HCT116 (cell line): Measurements from ENCODE around the gene DLX2. TPM values are rescaled to one million over a fixed set of nuclear protein-coding genes. Genes with fewer than 3 reads are reported as not detected.

Source experiments
- ATAC-seq: fragments of 200-7000 bp; cut with Tn5 transposase; 2 replicates; pipeline ENCODE4 v1.9.1; 2020; ENCODE audit warnings: mild to moderate bottlenecking, moderate library complexity
- BruUV-seq: library from RNA; stranded (reverse); fragments of 400-500 nt; replicated peaks from 2 replicates; lab custom pipeline; 2021; lab: Mats Ljungman, UMichigan
- CTCF ChIA-PET: fragments of 300-600 bp; sonication (Branson Sonifier 250); formaldehyde crosslinking; loops from one replicate; lab custom pipeline; 2021; ENCODE audit warnings: antibody characterized with exemption; lab: Charles Lee
- POLR2A ChIA-PET: fragments of 300-600, 350-600 bp; sonication (Branson Sonifier 250); formaldehyde crosslinking; loops from one replicate; lab custom pipeline; 2021; ENCODE audit warnings: antibody characterized with exemption; lab: Charles Lee
- RAD21 ChIA-PET, 2 experiments: fragments of 300-600 bp; sonication (Branson Sonifier 250); formaldehyde crosslinking; loops; one replicate each; lab custom pipeline; 2023; ENCODE audit warnings: low total read pairs in 2 of 2; ENCODE audit not compliant: uncharacterized antibody in 2 of 2, unreplicated experiment in 2 of 2, low non-redundant PET in 1 of 2; lab: Charles Lee
- DNase-seq: peaks from one replicate; pipeline ENCODE4 v3.0.0-alpha.2; 2010; ENCODE audit warnings: low read depth, low spot score
- H2AFZ ChIP-seq: fragments of 200-600 bp; shearing (Covaris generic), sonication (generic); 2 replicates; pipeline ENCODE4 v1.6.1; 2017; ENCODE audit warnings: low read depth, mixed run types, mixed read lengths, antibody characterized with exemption, low read length; ENCODE audit not compliant: poor library complexity, severe bottlenecking
- H3K27ac ChIP-seq: 2 replicates; pipeline ENCODE4 v1.5.1; 2012; ENCODE audit warnings: low read depth, low read length
- H3K27me3 ChIP-seq: fragments of 200-600 bp; sonication (generic); 2 replicates; pipeline ENCODE4 v1.6.1; 2016; ENCODE audit warnings: mixed run types, low read length, mixed read lengths; ENCODE audit not compliant: insufficient read depth
- H3K36me3 ChIP-seq, 2 experiments: fragments of 200-500 bp in 1 of 2; fragments of 200-600 bp in 1 of 2; sonication (Bioruptor generic) in 1 of 2; sonication (generic) in 1 of 2; 2 replicates each; pipeline versions ENCODE4 v1.5.1 to v1.6.1; 2014 to 2016; ENCODE audit warnings: low read length in 2 of 2, inconsistent platforms in 1 of 2, mixed read lengths in 1 of 2, mixed run types in 1 of 2; ENCODE audit not compliant: insufficient read depth in 2 of 2, control insufficient read depth in 1 of 2
- H3K4me1 ChIP-seq, 2 experiments: fragments of 200-600 bp in 1 of 2; sonication (generic) in 1 of 2; 2 replicates each; pipeline versions ENCODE4 v1.5.1 to v1.6.1; 2012 to 2017; ENCODE audit warnings: low read length in 2 of 2, inconsistent platforms in 1 of 2, mild to moderate bottlenecking in 1 of 2, mixed read lengths in 1 of 2, mixed run types in 1 of 2, moderate library complexity in 1 of 2; ENCODE audit not compliant: insufficient read depth in 2 of 2, control insufficient read depth in 1 of 2
- H3K4me2 ChIP-seq: fragments of 200-600 bp; sonication (generic); 2 replicates; pipeline ENCODE4 v1.6.1; 2017; ENCODE audit warnings: mixed run types, low read length, mixed read lengths
- H3K4me3 ChIP-seq, 2 experiments: fragments of 200-600 bp in 1 of 2; sonication (generic) in 1 of 2; replicated peaks in 1 of 2; 2 replicates each; pipeline ENCODE4 v1.5.1; 2011 to 2016; ENCODE audit warnings: low read length in 2 of 2, control low read depth in 1 of 2, low read depth in 1 of 2, mild to moderate bottlenecking in 1 of 2, mixed read lengths in 1 of 2, mixed run types in 1 of 2
- H3K79me2 ChIP-seq: fragments of 200-600 bp; sonication (generic); 2 replicates; pipeline ENCODE4 v1.6.1; 2017; ENCODE audit warnings: mild to moderate bottlenecking, mixed run types, low read length, moderate library complexity, mixed read lengths; ENCODE audit not compliant: insufficient read depth
- H3K9ac ChIP-seq: fragments of 200-600 bp; sonication (generic); 2 replicates; pipeline ENCODE4 v1.6.1; 2016; ENCODE audit warnings: low read length, mixed read lengths
- H3K9me2 ChIP-seq: fragments of 200-600 bp; sonication (generic), shearing (Covaris generic); 2 replicates; pipeline ENCODE4 v1.6.1; 2017; ENCODE audit warnings: mixed run types, mild to moderate bottlenecking, moderate library complexity; ENCODE audit not compliant: insufficient read depth
- H3K9me3 ChIP-seq, 2 experiments: fragments of 200-500 bp in 1 of 2; fragments of 200-600 bp in 1 of 2; sonication (Bioruptor generic) in 1 of 2; sonication (generic) in 1 of 2; 2 replicates each; pipeline ENCODE4 v1.6.1; 2014 to 2017; ENCODE audit warnings: low read length in 2 of 2, mixed read lengths in 2 of 2, inconsistent platforms in 1 of 2, low read depth in 1 of 2, mild to moderate bottlenecking in 1 of 2, mixed run types in 1 of 2, moderate library complexity in 1 of 2; ENCODE audit not compliant: control insufficient read depth in 1 of 2, insufficient read depth in 1 of 2
- H4K20me1 ChIP-seq: fragments of 200-600 bp; sonication (generic), shearing (Covaris generic); 2 replicates; pipeline ENCODE4 v1.6.1; 2017; ENCODE audit warnings: mixed run types, mild to moderate bottlenecking, moderate library complexity; ENCODE audit not compliant: insufficient read depth
- EGR1 ChIP-seq: IDR thresholded peaks from 2 replicates; pipeline ENCODE4 v1.6.1; 2012; ENCODE audit warnings: low read depth
- ELF1 ChIP-seq: IDR thresholded peaks from 2 replicates; pipeline ENCODE4 v1.6.1; 2012; ENCODE audit warnings: low read depth, borderline replicate concordance
- EZH2 ChIP-seq: fragments of 200-600 bp; sonication (generic); IDR thresholded peaks from 2 replicates; pipeline ENCODE4 v1.6.1; 2017; ENCODE audit warnings: antibody characterized with exemption, mixed run types
- EZH2phosphoT487 ChIP-seq: fragments of 200-600 bp; IDR thresholded peaks from 2 replicates; pipeline ENCODE4 v1.6.1; 2018; ENCODE audit warnings: antibody characterized with exemption, borderline replicate concordance
- JUND ChIP-seq: IDR thresholded peaks from 2 replicates; pipeline ENCODE4 v1.6.1; 2012
- POLR2A ChIP-seq: IDR thresholded peaks from 2 replicates; pipeline ENCODE4 v1.7.0; 2011; ENCODE audit warnings: borderline replicate concordance; ENCODE audit not compliant: insufficient read depth, insufficient read length; ENCODE audit errors: extremely low read depth
- SP1 ChIP-seq: IDR thresholded peaks from 2 replicates; pipeline ENCODE4 v1.6.1; 2012; ENCODE audit warnings: low read depth
- SRF ChIP-seq: IDR thresholded peaks from 2 replicates; pipeline ENCODE4 v1.6.1; 2012; ENCODE audit warnings: low read depth
- YY1 ChIP-seq: IDR thresholded peaks from 2 replicates; pipeline ENCODE4 v1.6.1; 2011; ENCODE audit warnings: low read length, low read depth, moderate library complexity, mild to moderate bottlenecking; ENCODE audit not compliant: insufficient replicate concordance; ENCODE audit errors: extremely low read depth
- ZFX ChIP-seq: fragments of 450-650 bp; IDR thresholded peaks from 2 replicates; pipeline ENCODE4 v1.6.1; 2017
- ZNF274 ChIP-seq: fragments of 200-500 bp; sonication (Bioruptor generic); IDR thresholded peaks from 2 replicates; pipeline ENCODE4 v1.6.1; 2014; ENCODE audit warnings: mild to moderate bottlenecking, low read depth, low read length, inconsistent platforms
- intact Hi-C: fragments of 100-400 bp; cut with micrococcal nuclease; formaldehyde crosslinking; loops from 2 replicates; pipeline ENCODE4 v1.10.0; 2022
- total RNA-seq: library from RNA; stranded (reverse); gene quantifications from one replicate; pipeline ENCODE4 v1.2.1, GENCODE V29; 2021; ENCODE audit not compliant: unreplicated experiment
- TF ChIP-seq, protein P1 (sequence below): IDR thresholded peaks from 2 replicates; pipeline ENCODE4 v1.6.1; 2012
- TF ChIP-seq, protein P2 (sequence below): IDR thresholded peaks from 2 replicates; pipeline ENCODE4 v1.6.1; 2011; ENCODE audit warnings: mild to moderate bottlenecking, low read length, moderate library complexity; ENCODE audit not compliant: insufficient replicate concordance; ENCODE audit errors: extremely low read depth
- TF ChIP-seq, protein P3 (sequence below): IDR thresholded peaks from 2 replicates; pipeline ENCODE4 v1.6.1; 2012

DLX2 gene
- total RNA-seq, 1 experiment from 2014 or later: 3.7 TPM

DNA sequence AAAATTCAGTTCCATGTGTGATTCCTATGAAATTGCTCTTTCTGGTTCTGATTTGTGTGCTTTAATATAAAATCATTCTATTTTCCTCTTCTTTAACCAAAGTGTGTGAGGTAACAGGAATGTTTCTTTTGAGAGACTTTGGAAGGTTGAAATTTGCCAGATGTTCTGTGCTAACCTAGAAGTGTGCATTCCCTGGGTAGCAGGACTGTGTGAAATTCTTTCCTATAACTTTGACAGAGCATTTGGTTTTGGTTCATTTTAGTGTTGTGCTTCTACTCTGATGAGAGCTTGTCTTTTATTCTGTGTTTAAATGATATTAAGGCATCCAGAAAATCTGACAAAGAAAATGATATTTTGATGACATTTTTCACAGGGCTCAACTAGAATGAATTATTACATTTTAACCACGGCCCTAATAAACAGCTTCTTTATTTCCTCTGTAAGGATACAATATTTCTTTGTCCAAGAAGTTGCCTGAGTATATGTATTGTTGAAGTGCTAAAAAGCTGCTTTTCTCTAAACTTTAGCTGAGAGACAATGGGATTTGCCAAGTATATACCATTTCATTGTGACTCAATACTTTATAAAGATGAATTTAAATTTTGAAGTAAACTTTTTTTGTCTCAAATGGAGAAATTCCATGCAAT lies 52.1 kb downstream of the DLX2 start (continued):
- no peak for TF ChIP-seq ELF1
- TF ChIP-seq, protein P1, sequence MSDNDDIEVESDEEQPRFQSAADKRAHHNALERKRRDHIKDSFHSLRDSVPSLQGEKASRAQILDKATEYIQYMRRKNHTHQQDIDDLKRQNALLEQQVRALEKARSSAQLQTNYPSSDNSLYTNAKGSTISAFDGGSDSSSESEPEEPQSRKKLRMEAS: no peak
- no peak for TF ChIP-seq EGR1
- no peak for TF ChIP-seq ZNF274

DNA sequence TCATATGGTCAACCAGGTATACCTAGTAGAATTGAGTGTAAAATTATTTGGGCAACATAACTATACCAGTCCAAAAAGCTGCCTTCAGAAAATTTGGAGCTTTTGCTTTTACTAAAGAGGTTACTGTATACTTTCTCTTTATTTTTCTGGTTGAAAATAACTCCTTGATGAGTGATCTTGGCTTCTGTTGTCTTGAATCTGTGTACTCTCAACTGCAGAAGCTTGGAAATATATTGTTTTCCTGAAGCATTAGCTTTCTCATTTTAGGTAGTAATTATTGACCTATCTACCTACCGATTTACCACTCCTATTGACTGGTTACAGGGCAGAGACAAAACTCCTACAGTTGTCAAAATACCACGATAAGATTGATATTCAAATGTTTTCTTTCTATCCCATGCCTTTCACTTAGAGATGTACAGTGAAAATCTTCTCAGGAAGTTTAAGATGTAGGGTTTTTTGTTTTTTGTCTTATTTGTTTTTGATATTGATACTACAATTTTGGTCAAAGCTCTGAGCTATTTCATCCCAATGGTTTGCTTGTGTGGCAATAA lies 53.1 kb downstream of the DLX2 start:
- no peaks in the 10 kb centered on the region for H3K27me3 ChIP-seq
- CTCF ChIA-PET: interaction anchor here (1.1 kb wide), 1 partner anchor 77 kb away, joined by 3 read pairs; no protein-coding TSS in a partner anchor
- intact Hi-C loops: no loop called here
- no peaks in the 10 kb centered on the region for H3K36me3 ChIP-seq
- H3K4me1 ChIP-seq: no peaks in the 10 kb centered on the region
- no peak overlapping the region for H3K9ac ChIP-seq
- no peak overlapping the region for H3K4me2 ChIP-seq
- no peak overlapping the region for H3K27ac ChIP-seq
- H3K9me2 ChIP-seq: no peaks in the 10 kb centered on the region
- H2AFZ ChIP-seq: no peak overlapping the region
- POLR2A ChIA-PET: no interaction called here
- no peaks in the 10 kb centered on the region for H3K9me3 ChIP-seq
- no peak for ATAC-seq
- no TSS peak for BruUV-seq
- RAD21 ChIA-PET: no interaction called here
- no peaks in the 10 kb centered on the region for H3K79me2 ChIP-seq
- no peak for DNase-seq
- TF ChIP-seq EZH2 (no peak), ZNF274 (no peak), EGR1 (no peak), ZFX (no peak), SP1 (no peak), JUND (no peak), YY1 (no peak), POLR2A (no peak), EZH2phosphoT487 (no peak), SRF (no peak), ELF1 (no peak)
- TF ChIP-seq, protein P2, sequence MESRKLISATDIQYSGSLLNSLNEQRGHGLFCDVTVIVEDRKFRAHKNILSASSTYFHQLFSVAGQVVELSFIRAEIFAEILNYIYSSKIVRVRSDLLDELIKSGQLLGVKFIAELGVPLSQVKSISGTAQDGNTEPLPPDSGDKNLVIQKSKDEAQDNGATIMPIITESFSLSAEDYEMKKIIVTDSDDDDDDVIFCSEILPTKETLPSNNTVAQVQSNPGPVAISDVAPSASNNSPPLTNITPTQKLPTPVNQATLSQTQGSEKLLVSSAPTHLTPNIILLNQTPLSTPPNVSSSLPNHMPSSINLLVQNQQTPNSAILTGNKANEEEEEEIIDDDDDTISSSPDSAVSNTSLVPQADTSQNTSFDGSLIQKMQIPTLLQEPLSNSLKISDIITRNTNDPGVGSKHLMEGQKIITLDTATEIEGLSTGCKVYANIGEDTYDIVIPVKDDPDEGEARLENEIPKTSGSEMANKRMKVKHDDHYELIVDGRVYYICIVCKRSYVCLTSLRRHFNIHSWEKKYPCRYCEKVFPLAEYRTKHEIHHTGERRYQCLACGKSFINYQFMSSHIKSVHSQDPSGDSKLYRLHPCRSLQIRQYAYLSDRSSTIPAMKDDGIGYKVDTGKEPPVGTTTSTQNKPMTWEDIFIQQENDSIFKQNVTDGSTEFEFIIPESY: no peak
- TF ChIP-seq, protein P3, sequence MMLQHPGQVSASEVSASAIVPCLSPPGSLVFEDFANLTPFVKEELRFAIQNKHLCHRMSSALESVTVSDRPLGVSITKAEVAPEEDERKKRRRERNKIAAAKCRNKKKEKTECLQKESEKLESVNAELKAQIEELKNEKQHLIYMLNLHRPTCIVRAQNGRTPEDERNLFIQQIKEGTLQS: no peak
- no peak overlapping the region for H3K4me3 ChIP-seq
- no peaks in the 10 kb centered on the region for H4K20me1 ChIP-seq

Other genes starting within 250 kb of the DLX2 start
- 16.0 TPM for gene SLC25A12, start 208.7 kb downstream of the DLX2 start, total RNA-seq
- gene HAT1, start 180.4 kb downstream of the DLX2 start, total RNA-seq: 72.6 TPM
- gene METAP1D, start 102.9 kb downstream of the DLX2 start, total RNA-seq: 15.8 TPM
- 2.0 TPM for gene DLX1, start 17.4 kb downstream of the DLX2 start, total RNA-seq